ENCODE results near the gene LIN52. TPM values are rescaled to one million over a fixed set of nuclear protein-coding genes. Genes with fewer than 3 reads are reported as not detected.

The LIN52 gene
- polyA plus RNA-seq, 2 of the 4 experiments (the other 2 are of a cell fraction) = 9.3 to 10.8 TPM

- Histone ChIP-seq H3K9me3 (no peaks in the 10 kb centered on the region), H3K4me1 (peaks cover 24% of the 10 kb centered on the region; the same call in 2 of the 3 replicates), H3K27ac (no peak overlapping the region), H3K4me3 (no peak overlapping the region), H3K4me2 (peak overlapping the region; percentile 27; the same call in 1 of the 3 replicates)
- ChIA-PET CTCF (interaction anchor here (0.9 kb wide), 1 partner anchor 213 kb away, joined by 3 read pairs; no protein-coding TSS in a partner anchor), POLR2A (no interaction called here)
- ATAC-seq (no peak), FAIRE-seq (no peak), DNase-seq (ENCODE audit: low read depth in 1 of 2, low spot score in 1 of 2) (no peak)
- no peak for TF ChIP-seq HEYL (CRISPR knock-in tag; IDR thresholded peaks at IDR 0.05)
- TF ChIP-seq USF2 (IDR thresholded peaks at IDR 0.05) = no peak
- no peak for TF ChIP-seq FOSB (CRISPR knock-in tag; IDR thresholded peaks at IDR 0.05)
- TF ChIP-seq RAD21 (conservative IDR thresholded peaks at IDR 0.05 in 1 of 2, IDR thresholded peaks at IDR 0.05 in 1 of 2) = no peak
- no peak for TF ChIP-seq TFCP2L1 (CRISPR knock-in tag; IDR thresholded peaks at IDR 0.05)
- TF ChIP-seq GATA3 (IDR thresholded peaks at IDR 0.05; ENCODE audit: borderline replicate concordance) = no peak
- TF ChIP-seq MYC (IDR thresholded peaks at IDR 0.05; ENCODE audit: borderline replicate concordance, low read length) = no peak
- TF ChIP-seq MAZ (IDR thresholded peaks at IDR 0.05; ENCODE audit: borderline replicate concordance, low read depth, low read length) = no peak
- no peak for TF ChIP-seq HDAC2 (IDR thresholded peaks at IDR 0.05)
- TF ChIP-seq FOSL2 (IDR thresholded peaks at IDR 0.05) = no peak
- TF ChIP-seq FOSL2 (CRISPR knock-in tag; IDR thresholded peaks at IDR 0.05) = no peak
- TF ChIP-seq CBX2 (IDR thresholded peaks at IDR 0.05; ENCODE audit: borderline replicate concordance, low read depth) = no peak
- TF ChIP-seq ZNF302 (CRISPR knock-in tag; IDR thresholded peaks at IDR 0.05) = no peak
- no peak for TF ChIP-seq PBX3 (IDR thresholded peaks at IDR 0.05)
- 91% methylated on average over 3 of the region's 3 CpGs for WGBS (ENCODE audit: missing lambda C conversion rate)
Observed at GRCh38 chr14:74081491-74081890, 3.3 kb upstream of the LIN52 start.

- CTCF ChIA-PET = interaction anchor here (0.6 to 2.0 kb wide), 3 partner anchors 9 to 422 kb away, joined by 4 to 7 read pairs (median 5); no protein-coding TSS in a partner anchor
- ATAC-seq = no peak
- Histone ChIP-seq H3K27ac (no peak overlapping the region), H3K4me2 (peak overlapping the region; percentile 99), H3K9me3 (no peaks in the 10 kb centered on the region), H3K4me3 (peak overlapping the region; percentile 79; the same call in 1 of the 3 replicates), H3K4me1 (peaks cover 24% of the 10 kb centered on the region; the same call in 2 of the 3 replicates)
- 94% methylated on average over 3 of the region's 3 CpGs for WGBS (ENCODE audit: missing lambda C conversion rate)
- POLR2A ChIA-PET = no interaction called here
- TF ChIP-seq HOXB5 (CRISPR knock-in tag; IDR thresholded peaks at IDR 0.05) (no peak), GATA3 (IDR thresholded peaks at IDR 0.05; ENCODE audit: borderline replicate concordance) (no peak), JUN (IDR thresholded peaks at IDR 0.05) (no peak), POLR2A (IDR thresholded peaks at IDR 0.05; ENCODE audit: low read length) (no peak), HEYL (CRISPR knock-in tag; IDR thresholded peaks at IDR 0.05) (no peak), HMGXB4 (CRISPR knock-in tag; IDR thresholded peaks at IDR 0.05; ENCODE audit: borderline replicate concordance) (no peak), JUNB (IDR thresholded peaks at IDR 0.05) (no peak), RNF2 (IDR thresholded peaks at IDR 0.05; ENCODE audit: borderline replicate concordance, low read depth) (no peak), ZNF302 (CRISPR knock-in tag; IDR thresholded peaks at IDR 0.05) (no peak), HOXB13 (CRISPR knock-in tag; IDR thresholded peaks at IDR 0.05; ENCODE audit: low read depth) (no peak), MAX (IDR thresholded peaks at IDR 0.05) (no peak), HES2 (IDR thresholded peaks at IDR 0.05) (no peak), SMC3 (IDR thresholded peaks at IDR 0.05) (no peak), CTCF (IDR thresholded peaks at IDR 0.05) (no peak), MYC (IDR thresholded peaks at IDR 0.05; ENCODE audit: borderline replicate concordance, low read length) (no peak), PHF8 (IDR thresholded peaks at IDR 0.05; ENCODE audit: borderline replicate concordance, low read depth) (no peak)
- FAIRE-seq = no peak
- no peak for DNase-seq (ENCODE audit: low read depth in 1 of 2, low spot score in 1 of 2)
Observed at GRCh38 chr14:74083161-74083560, 1.6 kb upstream of the LIN52 start.
